CD4-positive, alpha-beta T cell (primary cell): ENCODE results near the gene AUTS2. TPM values are rescaled to one million over a fixed set of nuclear protein-coding genes. Genes with fewer than 3 reads are reported as not detected.

Experiments used
- ATAC-seq: fragments of 200-7000 bp; cut with Tn5 transposase; one replicate; pipeline ENCODE4 v1.10.0; 2022; ENCODE audit warnings: mild to moderate bottlenecking; ENCODE audit not compliant: poor library complexity
- CTCF ChIA-PET: fragments of 350-600 bp; sonication (Branson Sonifier 250); formaldehyde crosslinking; loops from one replicate; lab custom pipeline; 2021; ENCODE audit warnings: antibody characterized with exemption, inconsistent platforms; lab: Charles Lee
- POLR2A ChIA-PET: fragments of 350-600 bp; sonication (Branson Sonifier 250); formaldehyde crosslinking; loops from one replicate; lab custom pipeline; 2021; ENCODE audit warnings: antibody characterized with exemption, inconsistent platforms; lab: Charles Lee
- DNase-seq, 14 experiments: peaks; one replicate each; pipeline ENCODE4 v3.0.0-alpha.2; 2013 to 2020; ENCODE audit warnings: mixed read lengths in 2 of 14
- H3K27ac ChIP-seq, 2 donors: one replicate each; pipeline versions ENCODE4 v1.5.1 to v1.7.0; 2013; ENCODE audit warnings: low read length in 2 of 2, low read depth in 1 of 2, mild to moderate bottlenecking in 1 of 2
- H3K27me3 ChIP-seq, 2 experiments: 1 replicate in 1 of 2; 2 replicates in 1 of 2; pipeline versions ENCODE4 v1.6.1 to v1.7.0; 2013; ENCODE audit warnings: low read length in 2 of 2, control low read depth in 1 of 2, mild to moderate bottlenecking in 1 of 2, moderate library complexity in 1 of 2; ENCODE audit not compliant: insufficient read depth in 2 of 2, control insufficient read depth in 1 of 2
- H3K36me3 ChIP-seq: one replicate; pipeline ENCODE4 v1.6.1; 2013; ENCODE audit warnings: low read length, control low read depth; ENCODE audit not compliant: insufficient read depth
- H3K4me1 ChIP-seq: one replicate; pipeline ENCODE4 v1.6.1; 2013; ENCODE audit warnings: low read length, control low read depth; ENCODE audit not compliant: insufficient read depth
- H3K4me3 ChIP-seq: one replicate; pipeline ENCODE4 v1.5.1; 2013; ENCODE audit warnings: mild to moderate bottlenecking, low read length, moderate library complexity
- H3K9me3 ChIP-seq, 2 experiments: 1 replicate in 1 of 2; 2 replicates in 1 of 2; pipeline versions ENCODE4 v1.6.1 to v1.7.0; 2013; ENCODE audit warnings: low read length in 2 of 2, mild to moderate bottlenecking in 2 of 2, control low read depth in 1 of 2, moderate library complexity in 1 of 2; ENCODE audit not compliant: control insufficient read depth in 1 of 2, insufficient read depth in 1 of 2
- H3K27ac Mint-ChIP-seq: one replicate; pipeline ENCODE4 v1.8.0; 2020; ENCODE audit warnings: mixed read lengths
- H3K27me3 Mint-ChIP-seq: one replicate; pipeline ENCODE4 v1.8.0; 2021; ENCODE audit warnings: mixed read lengths
- H3K36me3 Mint-ChIP-seq: one replicate; pipeline ENCODE4 v1.8.0; 2021; ENCODE audit warnings: low read depth, mixed read lengths
- H3K4me1 Mint-ChIP-seq: one replicate; pipeline ENCODE4 v1.8.0; 2021; ENCODE audit warnings: low read depth, mixed read lengths
- H3K4me3 Mint-ChIP-seq: one replicate; pipeline ENCODE4 v1.8.0; 2020; ENCODE audit warnings: mild to moderate bottlenecking, mixed read lengths
- H3K9me3 Mint-ChIP-seq: one replicate; pipeline ENCODE4 v1.8.0; 2020; ENCODE audit warnings: mixed read lengths
- CTCF ChIP-seq: fragments of 200-600 bp; IDR thresholded peaks from one replicate; pipeline ENCODE4 v1.8.0; 2022; ENCODE audit warnings: antibody characterized with exemption, mild to moderate bottlenecking
- intact Hi-C, 2 experiments: fragments of 100-400 bp; cut with DNase I in 1 of 2; cut with micrococcal nuclease in 1 of 2; formaldehyde crosslinking; loops; one replicate each; pipeline versions ENCODE4 v1.15.1 to v1.9.0; 2023 to 2025; cut with DNase I, micrococcal nuclease
- total RNA-seq, 174 experiments: library from RNA in 2 of 174; stranded (reverse) in 2 of 174; gene quantifications; one replicate each; pipeline ENCODE4 v1.2.3 and lab custom pipeline; 2021 to 2026

The AUTS2 gene
- total RNA-seq, 2 experiments from 2014 or later = 43.6 to 47.6 TPM

GRCh38 chr7:70602117-70602516, 1003.8 kb downstream of the AUTS2 start:
- no peak for DNase-seq
- ATAC-seq = no peak
- Mint-ChIP-seq H3K27me3 (peaks cover 30% of the 10 kb centered on the region), H3K4me1 (no peaks in the 10 kb centered on the region), H3K27ac (no peak overlapping the region), H3K36me3 (no peaks in the 10 kb centered on the region), H3K4me3 (no peak overlapping the region), H3K9me3 (peaks cover 5% of the 10 kb centered on the region)
- H3K27ac ChIP-seq = no peak overlapping the region
- no peak for TF ChIP-seq CTCF
- no peaks in the 10 kb centered on the region for H3K4me1 ChIP-seq
- ChIA-PET CTCF (interaction anchor here (0.6 kb wide), 1 partner anchor 840 kb away, joined by 5 read pairs; no protein-coding TSS in a partner anchor), POLR2A (no interaction called here)
- intact Hi-C loops = no loop called here
- H3K9me3 ChIP-seq = peaks cover 0 to 6% of the 10 kb centered on the region in 2 experiments
- peaks cover 4% of the 10 kb centered on the region in 2 experiments for H3K27me3 ChIP-seq
- H3K4me3 ChIP-seq = no peak overlapping the region
- H3K36me3 ChIP-seq = no peaks in the 10 kb centered on the region

GRCh38 chr7:70607281-70607680, 1009.0 kb downstream of the AUTS2 start:
- DNase-seq (no peak), ATAC-seq (no peak)
- Mint-ChIP-seq H3K27me3 (no peaks in the 10 kb centered on the region), H3K4me1 (no peaks in the 10 kb centered on the region), H3K9me3 (peaks cover 5% of the 10 kb centered on the region), H3K36me3 (no peaks in the 10 kb centered on the region), H3K27ac (no peak overlapping the region), H3K4me3 (no peak overlapping the region)
- H3K27ac ChIP-seq = no peak overlapping the region
- no peak overlapping the region for H3K4me3 ChIP-seq
- H3K4me1 ChIP-seq = no peaks in the 10 kb centered on the region
- POLR2A ChIA-PET = no interaction called here
- CTCF ChIA-PET = no interaction called here
- no peaks in the 10 kb centered on the region for H3K27me3 ChIP-seq
- TF ChIP-seq CTCF = no peak
- H3K9me3 ChIP-seq = peaks cover 0 to 3% of the 10 kb centered on the region in 2 experiments
- intact Hi-C loops = no loop called here
- H3K36me3 ChIP-seq = no peaks in the 10 kb centered on the region

- Histone ChIP-seq H3K27me3 (no peaks in the 10 kb centered on the region), H3K27ac (no peak overlapping the region), H3K36me3 (no peaks in the 10 kb centered on the region), H3K4me3 (no peak overlapping the region), H3K4me1 (no peaks in the 10 kb centered on the region), H3K9me3 (peaks cover 0 to 3% of the 10 kb centered on the region in 2 experiments)
- Mint-ChIP-seq H3K4me1 (no peaks in the 10 kb centered on the region), H3K4me3 (no peak overlapping the region), H3K36me3 (no peaks in the 10 kb centered on the region), H3K9me3 (peaks cover 5% of the 10 kb centered on the region), H3K27me3 (no peaks in the 10 kb centered on the region), H3K27ac (no peak overlapping the region)
- ATAC-seq (no peak), DNase-seq (no peak)
- TF ChIP-seq CTCF = no peak
- ChIA-PET POLR2A (no interaction called here), CTCF (no interaction called here)
- intact Hi-C loops = no loop called here
These were observed 1009.5 kb downstream of the AUTS2 start for GRCh38 chr7:70607759-70608158.
